T-helper 2 cell (primary cell): ENCODE data around the gene CEP97.
"Not testable (repeated sequence)": the region's sequence is repeated elsewhere in the genome, so short reads cannot be mapped to it uniquely, and the experiment has no call there.

Source experiments
- DNase-seq, 5 experiments: peaks; one replicate each; pipeline versions ENCODE4 v3.0.0 to v3.0.0-alpha.2; 2012 to 2022
- total RNA-seq, 2 donors: gene quantifications; one replicate each; lab custom pipeline; 2026; lab: John Stamatoyannopoulos, UW

CEP97 gene, protein sequence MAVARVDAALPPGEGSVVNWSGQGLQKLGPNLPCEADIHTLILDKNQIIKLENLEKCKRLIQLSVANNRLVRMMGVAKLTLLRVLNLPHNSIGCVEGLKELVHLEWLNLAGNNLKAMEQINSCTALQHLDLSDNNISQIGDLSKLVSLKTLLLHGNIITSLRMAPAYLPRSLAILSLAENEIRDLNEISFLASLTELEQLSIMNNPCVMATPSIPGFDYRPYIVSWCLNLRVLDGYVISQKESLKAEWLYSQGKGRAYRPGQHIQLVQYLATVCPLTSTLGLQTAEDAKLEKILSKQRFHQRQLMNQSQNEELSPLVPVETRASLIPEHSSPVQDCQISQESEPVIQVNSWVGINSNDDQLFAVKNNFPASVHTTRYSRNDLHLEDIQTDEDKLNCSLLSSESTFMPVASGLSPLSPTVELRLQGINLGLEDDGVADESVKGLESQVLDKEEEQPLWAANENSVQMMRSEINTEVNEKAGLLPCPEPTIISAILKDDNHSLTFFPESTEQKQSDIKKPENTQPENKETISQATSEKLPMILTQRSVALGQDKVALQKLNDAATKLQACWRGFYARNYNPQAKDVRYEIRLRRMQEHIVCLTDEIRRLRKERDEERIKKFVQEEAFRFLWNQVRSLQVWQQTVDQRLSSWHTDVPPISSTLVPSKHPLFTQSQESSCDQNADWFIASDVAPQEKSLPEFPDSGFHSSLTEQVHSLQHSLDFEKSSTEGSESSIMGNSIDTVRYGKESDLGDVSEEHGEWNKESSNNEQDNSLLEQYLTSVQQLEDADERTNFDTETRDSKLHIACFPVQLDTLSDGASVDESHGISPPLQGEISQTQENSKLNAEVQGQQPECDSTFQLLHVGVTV
- total RNA-seq, result 25.6 to 34.9 reads per million in 2 donors

DNA sequence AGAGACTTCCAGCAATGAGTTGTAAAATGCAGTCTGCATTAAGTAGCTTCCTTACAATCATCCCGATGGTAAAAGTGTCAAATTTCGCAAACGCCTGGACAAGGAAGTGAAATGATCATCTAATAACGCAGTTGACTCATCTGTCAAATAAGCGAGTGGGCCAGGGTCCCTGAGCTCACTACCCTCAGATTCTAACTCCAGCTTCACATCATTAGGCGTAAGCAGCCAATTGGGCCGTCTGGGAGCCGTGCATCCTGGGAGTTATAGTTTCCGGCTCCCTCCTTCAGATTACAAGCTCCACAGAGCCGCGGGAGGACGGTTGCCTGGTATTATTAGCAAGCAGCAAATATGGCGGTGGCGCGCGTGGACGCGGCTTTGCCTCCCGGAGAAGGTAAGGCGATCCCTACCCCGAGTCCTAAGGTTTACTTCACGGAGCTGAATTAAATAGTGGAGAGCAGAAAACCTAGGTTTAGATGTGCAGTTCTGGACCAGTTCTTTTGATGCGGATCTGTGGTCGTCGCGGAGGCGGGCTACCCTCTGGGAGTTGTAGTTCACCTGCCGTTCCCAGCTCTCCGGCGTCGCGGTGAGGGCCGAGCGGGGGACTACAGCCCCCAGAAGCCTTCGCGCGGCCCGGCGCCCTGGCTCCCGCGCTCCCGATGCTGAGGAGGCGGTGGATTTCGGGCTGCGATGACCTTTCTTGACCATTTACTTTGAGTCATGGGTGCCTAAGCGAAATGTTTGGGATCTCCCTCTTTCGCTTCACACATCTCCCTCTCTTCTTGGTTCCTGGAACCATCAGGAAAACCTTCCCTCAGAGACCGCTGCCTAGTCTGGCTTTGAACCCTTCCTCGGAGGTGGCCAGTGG is at the start of gene CEP97:
TSS of gene CEP97 (plus strand) at position 286 of the 865 bp plus-strand sequence. CDS start at position 349, 63 bp downstream.
- peak; percentile 63 to 94 (median 83) for DNase-seq

DNA sequence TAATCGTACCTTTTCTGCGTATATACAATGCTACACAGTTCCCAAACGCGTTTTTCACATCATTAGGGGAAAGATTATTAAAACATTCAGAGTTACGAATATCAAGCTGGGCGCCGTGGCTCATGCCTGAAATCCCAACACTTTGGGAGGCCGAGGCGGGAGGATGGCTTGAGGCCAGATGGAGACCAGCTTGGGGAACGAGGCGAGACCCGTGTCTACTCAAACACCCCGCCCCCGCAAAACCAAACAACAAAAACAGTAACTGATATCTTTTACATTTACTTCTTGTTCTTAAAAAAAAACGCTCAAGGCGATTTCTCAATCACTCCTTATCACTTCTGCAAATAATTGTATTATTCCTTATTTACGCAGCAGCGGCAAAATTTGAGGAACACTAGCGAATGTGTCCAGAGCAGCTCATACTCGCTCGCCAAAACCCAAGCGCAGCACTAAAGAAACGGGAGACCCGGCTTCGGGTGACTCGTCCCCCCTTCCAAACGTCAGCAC is 48.7 kb upstream of the CEP97 start:
- DNase-seq, result no peak

DNA sequence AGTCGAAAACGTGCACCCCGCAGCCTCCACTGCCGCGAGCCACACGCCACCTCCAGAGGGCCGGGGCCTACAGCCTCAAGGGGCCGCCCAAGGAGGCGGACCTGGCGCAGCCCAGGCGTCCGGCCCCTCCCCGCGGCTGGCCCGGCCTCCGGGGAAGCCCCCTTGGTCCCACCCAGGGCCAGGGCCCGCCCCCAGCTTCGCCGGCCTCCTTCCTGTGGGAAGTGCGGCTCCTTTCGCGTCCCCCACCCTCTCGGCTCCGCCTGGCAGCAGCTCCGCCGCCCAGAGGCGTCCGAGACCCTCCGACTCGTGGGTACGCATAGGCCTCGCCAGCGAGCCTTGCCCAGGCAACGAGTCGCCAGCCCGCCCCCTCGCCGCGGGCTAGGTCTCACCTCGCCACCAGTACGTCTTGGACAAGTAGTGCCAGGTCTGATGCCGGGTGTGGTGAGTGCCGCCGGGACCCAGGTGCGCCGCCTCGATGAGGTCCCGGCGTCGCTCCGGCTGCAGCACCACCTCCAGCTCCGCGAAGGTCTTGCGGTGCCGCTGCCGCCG is 48.1 kb upstream of the CEP97 start:
- peak; percentile 87 to 97 (median 93) for DNase-seq

DNA sequence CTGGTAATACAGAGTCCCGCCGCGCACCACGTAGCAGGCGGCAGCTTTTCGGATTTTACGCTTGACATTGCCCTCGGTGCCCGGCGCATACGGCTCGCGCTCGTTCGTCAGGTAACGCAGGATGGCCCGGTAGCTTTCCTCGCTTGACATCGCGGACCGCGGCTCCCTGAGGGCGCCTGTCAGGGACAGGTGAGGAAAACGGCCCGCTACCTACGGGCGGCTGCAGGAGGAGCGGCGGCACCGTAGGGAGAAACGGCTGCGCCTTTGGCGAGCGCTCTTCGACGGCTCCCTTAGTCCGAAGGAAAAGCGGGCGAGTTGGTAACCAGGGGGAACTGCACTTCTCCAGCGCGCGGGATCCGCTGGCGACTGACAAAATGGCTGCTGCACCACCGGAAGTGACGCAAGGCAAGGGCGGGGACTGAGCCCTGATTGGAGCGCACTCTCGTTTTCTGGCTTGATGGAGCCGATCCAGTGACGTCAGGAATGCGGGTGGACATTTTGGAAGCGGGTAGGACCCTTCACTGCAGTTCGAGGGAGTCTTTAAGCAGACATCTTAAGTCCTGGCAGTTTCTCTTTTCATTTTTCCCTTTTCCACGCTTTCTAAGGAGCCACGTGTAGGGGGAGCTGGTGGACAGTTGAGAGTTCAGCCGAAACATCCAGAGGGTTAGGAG is 47.5 kb upstream of the CEP97 start, which contains the start of gene ZBTB11:
TSS of gene ZBTB11 (minus strand) at position 368 of the 671 bp plus-strand sequence. CDS start at position 150, 218 bp downstream.
- peak; percentile 95 to 100 (median 99) for DNase-seq

DNA sequence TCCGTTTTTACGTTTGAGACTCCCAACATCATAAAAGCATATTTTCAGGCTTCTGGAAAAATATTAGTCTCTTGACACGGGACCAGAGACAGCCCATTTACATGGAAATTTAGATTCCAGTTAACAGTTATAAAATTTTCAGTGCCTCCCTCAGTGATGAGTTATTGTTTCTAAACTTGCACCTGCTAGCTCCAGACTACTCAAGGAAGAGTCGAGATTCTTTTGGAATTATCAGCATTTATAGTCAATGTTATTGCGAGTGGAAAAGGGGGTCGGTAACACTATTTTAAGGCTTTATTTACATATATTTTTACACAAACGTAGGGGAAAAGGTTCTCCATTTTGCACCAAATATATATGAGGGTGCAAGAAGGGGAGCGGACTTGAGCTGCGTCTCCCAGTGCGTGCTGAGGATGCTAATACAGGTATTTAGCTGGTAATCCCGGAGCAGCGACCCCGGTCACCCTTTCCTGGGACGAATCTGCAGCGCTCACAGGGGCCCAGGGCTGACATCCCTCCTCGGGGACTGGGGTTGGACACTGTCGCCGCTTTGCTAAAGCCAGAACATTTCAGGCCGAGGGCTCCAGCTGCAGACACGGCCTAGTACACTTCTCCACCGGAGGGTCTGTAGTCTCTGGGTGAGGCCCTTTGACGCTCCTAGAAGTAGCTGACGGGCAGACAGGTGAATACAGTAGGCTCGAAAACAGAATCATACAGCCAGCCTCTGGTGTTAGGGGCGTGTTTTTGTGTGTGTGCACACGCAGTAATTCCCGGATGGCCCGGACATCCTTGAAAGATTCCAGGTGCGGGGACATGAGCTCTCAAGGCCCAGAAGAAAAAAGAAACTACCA is 46.8 kb upstream of the CEP97 start:
- DNase-seq, result no peak

DNA sequence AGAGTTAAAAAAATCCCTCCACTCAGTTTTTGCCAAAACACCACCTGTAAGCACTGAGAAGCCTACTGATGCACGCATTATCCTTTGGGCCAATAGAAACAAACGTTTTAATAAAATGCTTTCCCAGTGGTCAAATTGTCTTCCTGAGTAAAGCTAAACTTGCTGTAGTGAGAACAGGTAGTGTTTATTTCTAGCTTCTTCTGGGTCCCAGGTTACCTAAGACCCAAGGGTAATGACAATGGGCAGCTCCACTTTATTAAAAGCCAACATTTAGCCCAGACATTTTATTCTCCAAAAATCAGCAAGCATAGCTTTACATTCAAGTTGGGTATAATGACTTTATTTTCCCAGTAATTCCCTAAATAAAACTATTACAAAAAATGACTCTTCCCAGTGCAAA is 45.6 kb upstream of the CEP97 start:
- not testable (repeated sequence) for DNase-seq

DNA sequence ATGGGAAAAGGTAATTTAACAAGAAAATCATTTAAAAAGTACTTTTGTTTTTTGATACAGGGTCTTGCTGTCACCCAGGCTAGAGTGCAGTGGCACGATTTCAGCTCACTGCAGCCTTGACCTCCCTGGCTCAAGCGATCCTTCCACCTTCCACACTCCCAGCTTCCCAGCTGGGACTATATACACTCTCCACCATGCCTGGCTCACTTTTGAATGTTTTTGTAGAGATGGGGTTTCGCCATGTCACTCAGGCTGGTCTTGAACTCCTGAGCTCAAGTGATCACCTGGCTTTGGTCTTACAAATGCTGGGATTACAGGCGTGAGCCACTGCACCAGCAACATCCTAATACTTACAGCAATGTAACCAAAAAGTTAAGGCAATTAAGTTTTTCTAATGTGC is 43.9 kb upstream of the CEP97 start:
- DNase-seq, result no peak

DNA sequence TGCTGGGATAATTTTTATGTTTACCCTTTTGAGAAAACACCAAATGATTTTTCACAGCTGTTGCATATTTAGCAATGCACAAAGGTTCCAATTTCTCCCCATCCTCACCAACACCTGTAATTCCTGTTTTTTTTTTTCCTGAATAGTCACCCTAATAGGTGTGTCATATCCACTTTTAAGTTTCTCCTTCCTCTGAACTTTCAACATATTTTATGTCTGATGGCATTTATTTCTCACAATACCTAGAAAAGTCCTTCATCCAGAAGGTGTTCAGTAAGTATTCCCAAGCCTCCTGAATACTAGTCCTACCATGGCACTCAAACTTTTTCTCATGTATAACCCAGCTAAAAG is 39.4 kb upstream of the CEP97 start:
- DNase-seq, result no peak

DNA sequence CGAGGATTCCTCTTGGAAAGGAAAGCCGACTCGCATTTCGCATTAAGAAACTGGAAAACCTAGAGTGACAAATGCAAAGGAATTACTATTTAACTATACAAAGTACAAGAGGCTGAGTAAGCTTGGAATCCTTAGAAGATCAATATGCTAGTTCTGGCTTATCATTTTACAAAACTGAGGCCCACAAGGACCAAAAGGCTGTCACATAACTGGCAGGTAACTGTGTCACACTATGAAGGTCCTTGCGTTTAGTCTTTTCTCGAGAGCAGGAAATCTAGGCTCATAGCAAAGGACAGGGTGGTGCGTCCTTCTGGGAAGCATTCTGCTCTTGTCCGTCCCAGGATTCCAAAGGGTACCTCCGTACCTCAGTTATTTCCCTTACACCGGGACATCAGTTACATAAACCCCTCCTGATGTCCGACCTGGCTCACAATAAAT is 38.5 kb upstream of the CEP97 start:
- peak in 1 of 5 experiments; percentile 28 for DNase-seq

DNA sequence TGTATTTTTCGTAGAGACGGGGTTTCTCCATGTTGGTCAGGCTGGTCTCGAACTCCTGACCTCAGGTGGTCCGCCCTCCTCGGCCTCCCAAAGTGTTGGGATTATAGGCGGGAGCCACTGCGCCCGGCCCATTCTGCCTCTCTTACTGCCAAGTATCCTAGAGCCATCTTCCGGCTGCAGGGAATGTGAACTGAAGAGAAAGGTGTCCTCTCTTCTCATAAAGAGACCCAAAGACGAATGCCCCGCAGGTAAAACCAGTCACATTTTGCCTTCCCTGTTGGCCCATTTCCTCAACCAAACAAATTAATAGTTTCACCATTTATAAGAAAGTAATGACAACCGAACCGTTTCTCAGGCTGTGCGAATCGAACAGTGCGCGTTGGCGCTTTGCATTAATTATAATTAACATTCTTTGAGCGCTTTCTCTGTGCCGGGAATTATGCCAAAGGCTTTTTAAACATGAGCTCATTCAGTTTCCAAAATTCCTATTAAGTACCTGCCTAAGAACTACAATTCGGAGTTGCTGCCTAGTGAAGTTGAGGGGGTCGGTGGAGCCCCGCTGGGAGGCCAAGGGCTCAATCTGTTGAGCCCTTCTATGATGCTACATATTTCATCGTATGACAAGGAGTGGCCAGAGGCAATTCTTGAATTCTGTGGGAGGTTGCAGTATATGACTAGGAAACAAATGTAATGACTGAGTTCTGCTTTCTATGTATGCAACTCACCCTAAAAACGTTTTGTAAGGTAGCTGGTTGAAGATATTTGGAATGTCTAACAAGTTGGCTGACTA is 37.1 kb upstream of the CEP97 start:
- DNase-seq, result no peak

DNA sequence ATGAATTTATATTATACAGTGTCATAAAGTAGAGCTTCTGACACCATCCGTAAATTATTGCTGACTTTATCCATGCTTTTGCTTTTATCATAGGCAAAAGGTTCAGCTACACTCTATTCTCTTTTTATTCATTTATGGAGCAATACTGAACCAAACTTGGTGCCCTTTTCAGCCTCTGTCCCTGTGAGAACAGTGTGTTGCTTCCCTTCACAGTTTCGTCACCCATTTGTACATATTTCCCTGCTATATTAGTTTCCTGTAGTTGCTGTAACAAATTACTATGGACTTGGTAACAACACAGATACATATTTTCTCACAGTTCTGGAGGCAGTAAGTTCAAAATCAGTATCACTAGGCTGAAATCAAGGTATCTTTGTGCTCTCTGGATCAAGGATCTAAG is 35.1 kb upstream of the CEP97 start:
- no peak for DNase-seq

DNA sequence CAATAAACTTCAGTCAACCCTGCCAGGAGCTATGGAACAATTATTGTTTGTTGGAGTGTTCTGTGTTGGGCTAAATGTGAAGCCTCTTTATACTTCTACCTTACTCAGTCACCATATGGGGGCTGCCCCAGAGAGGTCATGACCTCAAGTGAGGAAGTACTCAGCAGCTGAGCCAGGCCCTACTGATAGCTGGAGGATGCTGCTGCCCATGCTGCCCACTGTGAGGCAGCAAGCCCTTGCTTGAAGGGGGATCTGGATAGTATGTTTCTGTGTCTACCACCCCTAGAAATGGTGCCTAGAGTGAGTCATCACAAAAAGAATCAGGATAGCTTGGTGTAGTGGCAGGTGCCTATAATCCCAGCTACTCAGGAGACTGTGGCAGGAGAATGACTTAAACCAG is 33.4 kb upstream of the CEP97 start:
- no peak for DNase-seq

DNA sequence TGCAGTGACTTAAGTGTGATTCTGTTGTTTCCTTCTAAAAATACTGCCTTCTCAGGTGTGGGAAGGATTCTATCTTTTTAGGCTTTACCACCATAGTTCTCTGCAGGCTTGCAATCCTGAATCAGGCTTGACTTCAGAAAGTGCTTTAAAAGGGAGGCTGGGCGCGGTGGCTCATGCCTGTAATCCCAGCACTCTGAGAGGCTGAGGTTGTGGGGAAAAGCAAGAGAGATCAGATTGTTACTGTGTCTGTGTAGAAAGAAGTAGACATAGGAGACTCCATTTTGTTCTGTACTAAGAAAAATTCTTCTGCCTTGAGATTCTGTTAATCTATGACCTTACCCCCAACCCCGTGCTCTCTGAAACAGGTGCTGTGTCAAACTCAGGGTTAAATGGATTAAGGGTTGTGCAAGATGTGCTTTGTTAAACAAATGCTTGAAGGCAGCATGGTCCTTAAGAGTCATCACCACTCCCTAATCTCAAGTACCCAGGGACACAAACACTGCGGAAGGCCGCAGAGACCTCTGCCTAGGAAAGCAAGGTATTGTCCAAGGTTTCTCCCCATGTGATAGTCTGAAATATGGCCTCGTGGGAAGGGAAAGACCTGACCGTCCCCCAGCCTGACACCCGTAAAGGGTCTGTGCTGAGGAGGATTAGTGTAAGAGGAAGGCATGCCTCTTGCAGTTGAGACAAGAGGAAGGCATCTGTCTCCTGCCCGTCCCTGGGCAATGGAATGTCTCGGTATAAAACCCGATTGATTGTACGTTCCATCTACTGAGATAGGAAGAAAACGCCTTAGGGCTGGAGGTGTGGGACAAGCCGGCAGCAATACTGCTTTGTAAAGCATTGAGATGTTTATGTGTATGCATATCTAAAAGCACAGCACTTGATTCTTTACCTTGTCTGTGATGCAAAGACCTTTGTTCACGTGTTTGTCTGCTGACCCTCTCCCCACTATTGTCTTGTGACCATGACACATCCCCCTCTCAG is 32.4 kb upstream of the CEP97 start:
- not testable (repeated sequence) for DNase-seq

DNA sequence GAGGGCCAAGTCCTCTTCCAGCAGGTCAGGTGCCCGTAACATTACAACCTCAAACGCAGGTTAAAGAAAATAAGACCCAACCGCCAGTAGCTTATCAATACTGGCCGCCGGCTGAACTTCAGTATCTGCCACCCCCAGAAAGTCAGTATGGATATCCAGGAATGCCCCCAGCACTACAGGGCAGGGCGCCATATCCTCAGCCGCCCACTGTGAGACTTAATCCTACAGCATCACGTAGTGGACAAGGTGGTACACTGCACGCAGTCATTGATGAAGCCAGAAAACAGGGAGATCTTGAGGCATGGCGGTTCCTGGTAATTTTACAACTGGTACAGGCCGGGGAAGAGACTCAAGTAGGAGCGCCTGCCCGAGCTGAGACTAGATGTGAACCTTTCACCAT is 30.9 kb upstream of the CEP97 start:
- peak in 3 of 5 experiments; percentile 20 to 57 (median 23) for DNase-seq

DNA sequence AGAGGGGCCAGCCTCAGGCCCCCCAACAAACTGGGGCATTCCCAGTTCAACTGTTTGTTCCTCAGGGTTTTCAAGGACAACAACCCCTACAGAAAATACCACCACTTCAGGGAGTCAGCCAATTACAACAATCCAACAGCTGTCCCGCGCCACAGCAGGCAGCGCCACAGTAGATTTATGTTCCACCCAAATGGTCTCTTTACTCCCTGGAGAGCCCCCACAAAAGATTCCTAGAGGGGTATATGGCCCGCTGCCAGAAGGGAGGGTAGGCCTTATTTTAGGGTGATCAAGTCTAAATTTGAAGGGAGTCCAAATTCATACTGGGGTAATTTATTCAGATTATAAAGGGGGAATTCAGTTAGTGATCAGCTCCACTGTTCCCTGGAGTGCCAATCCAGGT is 29.6 kb upstream of the CEP97 start:
- not testable (repeated sequence) for DNase-seq

DNA sequence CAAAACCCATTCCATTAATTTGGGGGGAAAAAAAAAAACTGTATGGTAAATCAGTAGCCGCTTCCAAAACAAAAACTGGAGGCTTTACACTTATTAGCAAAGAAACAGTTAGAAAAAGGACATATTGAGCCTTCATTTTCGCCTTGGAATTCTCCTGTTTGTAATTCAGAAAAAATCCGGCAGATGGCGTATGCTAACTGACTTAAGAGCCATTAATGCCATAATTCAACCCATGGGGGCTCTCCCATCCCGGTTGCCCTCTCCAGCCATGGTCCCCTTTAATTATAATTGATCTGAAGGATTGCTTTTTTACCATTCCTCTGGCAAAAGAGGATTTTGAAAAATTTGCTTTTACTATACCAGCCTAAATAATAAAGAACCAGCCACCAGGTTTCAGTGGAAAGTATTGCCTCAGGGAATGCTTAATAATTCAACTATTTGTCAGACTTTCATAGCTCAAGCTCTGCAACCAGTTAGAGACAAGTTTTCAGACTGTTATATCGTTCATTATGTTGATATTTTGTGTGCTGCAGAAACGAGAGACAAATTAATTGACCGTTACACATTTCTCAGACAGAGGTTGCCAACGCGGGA is 28.5 kb upstream of the CEP97 start:
- DNase-seq, result peak in 2 of 5 experiments; percentile 34 to 60
